Caco-2 (cell line): Measurements from ENCODE around the gene CREB3L2. TPM values are rescaled to one million over a fixed set of nuclear protein-coding genes. Genes with fewer than 3 reads are reported as not detected.

ENCODE experiments used
- BruUV-seq: library from RNA; stranded (reverse); fragments of 400-500 nt; replicated peaks from 2 replicates; lab custom pipeline; 2021; lab: Mats Ljungman, UMichigan
- CTCF ChIA-PET: fragments of 300-600 bp; sonication (Branson Sonifier 250); formaldehyde crosslinking; loops from one replicate; lab custom pipeline; 2022; ENCODE audit warnings: antibody characterized with exemption; lab: Charles Lee
- POLR2A ChIA-PET: fragments of 300-600 bp; sonication (Branson Sonifier 250); formaldehyde crosslinking; loops from one replicate; lab custom pipeline; 2022; ENCODE audit warnings: antibody characterized with exemption; lab: Charles Lee
- DNase-seq, 2 experiments: peaks; one replicate each; pipeline versions ENCODE4 v3.0.0 to v3.0.0-alpha.2; 2020 to 2022
- H3K27me3 ChIP-seq: replicated peaks from 2 replicates; pipeline ENCODE4 v1.6.0; 2011; ENCODE audit warnings: low read length; ENCODE audit not compliant: control insufficient read depth, insufficient read depth
- H3K36me3 ChIP-seq: 2 replicates; pipeline ENCODE4 v1.5.1; 2011; ENCODE audit warnings: low read length; ENCODE audit not compliant: control insufficient read depth, insufficient read depth
- H3K4me1 ChIP-seq: fragments of 250-450 bp; sonication (Bioruptor Pico); 2 replicates; pipeline ENCODE4 v1.5.1; 2020; ENCODE audit warnings: mild to moderate bottlenecking
- H3K4me3 ChIP-seq: 2 replicates; pipeline ENCODE4 v1.5.1; 2011; ENCODE audit warnings: low read depth, mild to moderate bottlenecking, control low read depth, low read length
- H3K9me3 ChIP-seq: fragments of 250-450 bp; sonication (Bioruptor Pico); 2 replicates; pipeline ENCODE4 v1.5.1; 2020; ENCODE audit warnings: mild to moderate bottlenecking, moderate library complexity
- H3K27ac Mint-ChIP-seq: one replicate; pipeline ENCODE4 v1.8.0; 2022; ENCODE audit warnings: mixed read lengths; ENCODE audit not compliant: unreplicated experiment
- H3K27me3 Mint-ChIP-seq: one replicate; pipeline ENCODE4 v1.8.0; 2022; ENCODE audit warnings: mixed read lengths; ENCODE audit not compliant: insufficient read depth, unreplicated experiment
- H3K36me3 Mint-ChIP-seq: one replicate; pipeline ENCODE4 v1.8.0; 2022; ENCODE audit warnings: mild to moderate bottlenecking, mixed read lengths; ENCODE audit not compliant: insufficient read depth, unreplicated experiment
- H3K4me1 Mint-ChIP-seq: one replicate; pipeline ENCODE4 v1.8.0; 2022; ENCODE audit warnings: low read depth, mixed read lengths; ENCODE audit not compliant: unreplicated experiment
- H3K4me3 Mint-ChIP-seq: one replicate; pipeline ENCODE4 v1.8.0; 2022; ENCODE audit warnings: mild to moderate bottlenecking, moderate library complexity, mixed read lengths; ENCODE audit not compliant: unreplicated experiment
- H3K9me3 Mint-ChIP-seq: one replicate; pipeline ENCODE4 v1.8.0; 2022; ENCODE audit warnings: mixed read lengths; ENCODE audit not compliant: unreplicated experiment
- intact Hi-C: fragments of 100-400 bp; cut with micrococcal nuclease; formaldehyde crosslinking; loops from one replicate; pipeline ENCODE4 v1.10.0; 2022; ENCODE audit not compliant: unreplicated experiment
- total RNA-seq: library from RNA; stranded (reverse); gene quantifications from 2 replicates; pipeline ENCODE4 v1.2.3, GENCODE V29; 2022
- TF ChIP-seq, protein P1 (sequence below), 2 experiments: fragments of 200-600 bp in 1 of 2; IDR thresholded peaks; 1 replicate in 1 of 2; 2 replicates in 1 of 2; pipeline versions ENCODE4 v1.5.1 to v1.8.0; 2011 to 2022; ENCODE audit warnings: antibody characterized with exemption in 1 of 2, control low read depth in 1 of 2, inconsistent platforms in 1 of 2, low read depth in 1 of 2, low read length in 1 of 2, mild to moderate bottlenecking in 1 of 2, moderate library complexity in 1 of 2; ENCODE audit not compliant: insufficient read depth in 1 of 2, severe bottlenecking in 1 of 2, unreplicated experiment in 1 of 2

Gene CREB3L2
- total RNA-seq, 1 experiment from 2014 or later, result 123 TPM

- Mint-ChIP-seq H3K27me3 (no peaks in the 10 kb centered on the region), H3K4me3 (no peak overlapping the region), H3K4me1 (peaks cover 53% of the 10 kb centered on the region), H3K36me3 (peaks cover 30% of the 10 kb centered on the region), H3K9me3 (no peaks in the 10 kb centered on the region), H3K27ac (no peak overlapping the region)
- ChIA-PET CTCF (interaction anchor here (0.9 to 1.4 kb wide), 2 partner anchors 13 to 74 kb away, joined by 3 to 4 read pairs; no protein-coding TSS in a partner anchor), POLR2A (interaction anchor here (0.6 kb wide), 1 partner anchor 16 kb away, joined by 7 read pairs; no protein-coding TSS in a partner anchor)
- no peak for DNase-seq
- peaks cover 4% of the 10 kb centered on the region; the same call in 1 of the 2 replicates for H3K36me3 ChIP-seq
- H3K4me1 ChIP-seq, result peaks cover 60% of the 10 kb centered on the region
- no peaks in the 10 kb centered on the region for H3K9me3 ChIP-seq
- H3K27me3 ChIP-seq, result no peaks in the 10 kb centered on the region
- no peak overlapping the region for H3K4me3 ChIP-seq
- TF ChIP-seq, protein P1, sequence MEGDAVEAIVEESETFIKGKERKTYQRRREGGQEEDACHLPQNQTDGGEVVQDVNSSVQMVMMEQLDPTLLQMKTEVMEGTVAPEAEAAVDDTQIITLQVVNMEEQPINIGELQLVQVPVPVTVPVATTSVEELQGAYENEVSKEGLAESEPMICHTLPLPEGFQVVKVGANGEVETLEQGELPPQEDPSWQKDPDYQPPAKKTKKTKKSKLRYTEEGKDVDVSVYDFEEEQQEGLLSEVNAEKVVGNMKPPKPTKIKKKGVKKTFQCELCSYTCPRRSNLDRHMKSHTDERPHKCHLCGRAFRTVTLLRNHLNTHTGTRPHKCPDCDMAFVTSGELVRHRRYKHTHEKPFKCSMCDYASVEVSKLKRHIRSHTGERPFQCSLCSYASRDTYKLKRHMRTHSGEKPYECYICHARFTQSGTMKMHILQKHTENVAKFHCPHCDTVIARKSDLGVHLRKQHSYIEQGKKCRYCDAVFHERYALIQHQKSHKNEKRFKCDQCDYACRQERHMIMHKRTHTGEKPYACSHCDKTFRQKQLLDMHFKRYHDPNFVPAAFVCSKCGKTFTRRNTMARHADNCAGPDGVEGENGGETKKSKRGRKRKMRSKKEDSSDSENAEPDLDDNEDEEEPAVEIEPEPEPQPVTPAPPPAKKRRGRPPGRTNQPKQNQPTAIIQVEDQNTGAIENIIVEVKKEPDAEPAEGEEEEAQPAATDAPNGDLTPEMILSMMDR (IDR thresholded peaks at IDR 0.05; ENCODE audit: insufficient read depth in 1 of 2, low read depth in 1 of 2, low read length in 1 of 2, severe bottlenecking in 1 of 2, unreplicated experiment in 1 of 2), result no peak
- intact Hi-C loops, result no loop called here
- no TSS peak for BruUV-seq
These were observed 23.2 kb downstream of the CREB3L2 start for GRCh38 chr7:137978464-137979237.

- Mint-ChIP-seq H3K9me3 (no peaks in the 10 kb centered on the region), H3K27me3 (no peaks in the 10 kb centered on the region), H3K27ac (no peak overlapping the region), H3K4me1 (peaks cover 40% of the 10 kb centered on the region), H3K4me3 (no peak overlapping the region), H3K36me3 (peaks cover 16% of the 10 kb centered on the region)
- H3K4me3 ChIP-seq, result no peak overlapping the region
- no TSS peak for BruUV-seq
- CTCF ChIA-PET, result no interaction called here
- POLR2A ChIA-PET, result no interaction called here
- no peaks in the 10 kb centered on the region for H3K9me3 ChIP-seq
- H3K27me3 ChIP-seq, result no peaks in the 10 kb centered on the region
- TF ChIP-seq, protein P1 (IDR thresholded peaks at IDR 0.05; ENCODE audit: insufficient read depth in 1 of 2, low read depth in 1 of 2, low read length in 1 of 2, severe bottlenecking in 1 of 2, unreplicated experiment in 1 of 2), result no peak
- H3K36me3 ChIP-seq, result peaks cover 4% of the 10 kb centered on the region; the same call in 1 of the 2 replicates
- intact Hi-C loops, result no loop called here
- H3K4me1 ChIP-seq, result peaks cover 46% of the 10 kb centered on the region
- DNase-seq, result no peak
These were observed 24.7 kb downstream of the CREB3L2 start for GRCh38 chr7:137977173-137977572.

GRCh38 chr7:137976696-137977095 is 25.2 kb downstream of the CREB3L2 start:
- H3K4me3 Mint-ChIP-seq, result no peak overlapping the region
- peaks cover 2% of the 10 kb centered on the region; the same call in 1 of the 2 replicates for H3K36me3 ChIP-seq
- no peak for DNase-seq
- ChIA-PET POLR2A (no interaction called here), CTCF (no interaction called here)
- intact Hi-C loops, result no loop called here
- no peak overlapping the region for H3K27ac Mint-ChIP-seq
- no peak overlapping the region for H3K4me3 ChIP-seq
- no peaks in the 10 kb centered on the region for H3K27me3 Mint-ChIP-seq
- H3K9me3 Mint-ChIP-seq, result no peaks in the 10 kb centered on the region
- peaks cover 46% of the 10 kb centered on the region for H3K4me1 ChIP-seq
- H3K36me3 Mint-ChIP-seq, result peaks cover 13% of the 10 kb centered on the region
- no TSS peak for BruUV-seq
- H3K4me1 Mint-ChIP-seq, result peaks cover 37% of the 10 kb centered on the region
- H3K27me3 ChIP-seq, result no peaks in the 10 kb centered on the region
- no peaks in the 10 kb centered on the region for H3K9me3 ChIP-seq
- TF ChIP-seq, protein P1 (IDR thresholded peaks at IDR 0.05; ENCODE audit: insufficient read depth in 1 of 2, low read depth in 1 of 2, low read length in 1 of 2, severe bottlenecking in 1 of 2, unreplicated experiment in 1 of 2), result no peak
